HG03066 (cell line): ENCODE data around the gene ATG2B.

Experiments
- ATAC-seq: cut with Tn5 transposase; IDR thresholded peaks from one replicate; pipeline ENCODE4 v1.9.1; 2021; ENCODE audit warnings: low read depth; ENCODE audit not compliant: unreplicated experiment

The ATG2B gene

GRCh38 chr14:96310906-96311305, 52.2 kb downstream of the ATG2B start:
- no peak for ATAC-seq

DNA sequence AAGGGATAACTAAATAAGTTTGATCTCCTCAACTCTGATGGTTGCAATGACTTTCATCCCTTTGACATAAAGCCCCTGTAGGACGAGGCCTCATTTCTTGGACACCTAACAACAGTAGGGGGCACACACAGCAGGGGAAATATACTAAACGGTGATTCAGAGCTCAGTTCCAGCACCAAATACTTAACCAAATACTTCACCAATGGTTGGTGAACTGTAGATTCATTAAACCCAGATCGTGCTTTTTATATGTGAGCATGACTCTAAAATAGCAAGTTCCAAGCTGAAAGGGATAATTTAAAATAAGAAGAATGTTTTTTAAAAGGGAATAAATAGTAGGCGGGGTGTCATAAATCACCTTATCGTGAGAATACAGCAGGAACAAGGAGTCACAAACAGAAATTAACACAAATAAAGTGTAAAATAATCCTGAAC, 53.2 kb downstream of the ATG2B start:
- no peak for ATAC-seq

DNA sequence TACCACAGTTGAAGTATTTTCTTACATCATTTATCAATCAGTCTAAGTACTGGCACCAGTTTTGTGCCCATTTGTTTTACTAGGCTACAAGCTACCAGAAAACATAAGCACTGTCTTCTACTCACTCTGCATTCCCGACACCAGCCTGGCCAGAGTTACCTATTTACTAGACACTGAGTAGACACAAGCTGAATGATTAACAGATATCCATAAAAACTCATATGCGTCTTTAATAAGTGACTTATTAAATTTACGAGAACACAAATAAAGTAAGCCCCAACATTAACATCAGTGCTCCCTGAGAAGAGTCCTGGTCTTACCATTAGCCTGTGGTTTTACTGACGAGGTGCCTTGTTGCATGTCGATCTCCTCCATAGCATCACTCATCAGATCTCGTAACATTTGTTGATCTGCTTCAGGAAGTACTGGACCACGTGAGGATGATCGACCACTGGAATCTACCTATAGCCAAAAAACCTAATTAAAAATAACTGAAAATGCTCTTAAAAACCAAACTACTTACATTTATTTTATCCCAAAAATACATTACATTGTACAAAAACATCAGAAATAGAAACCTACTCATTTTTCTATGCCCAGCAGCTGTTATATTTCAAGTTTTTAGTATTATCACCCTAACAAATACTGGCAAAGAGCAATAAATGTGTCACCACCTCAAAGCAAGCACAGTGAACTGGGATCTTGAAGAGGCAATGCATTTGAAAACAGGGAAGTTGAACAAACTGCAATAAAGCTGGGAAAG, 53.8 kb downstream of the ATG2B start:
- ATAC-seq: no peak

- ATAC-seq: no peak
These were observed 55.7 kb downstream of the ATG2B start for GRCh38 chr14:96307434-96307833.

- ATAC-seq: no peak
These were observed 58.2 kb downstream of the ATG2B start for GRCh38 chr14:96304956-96305355.

DNA sequence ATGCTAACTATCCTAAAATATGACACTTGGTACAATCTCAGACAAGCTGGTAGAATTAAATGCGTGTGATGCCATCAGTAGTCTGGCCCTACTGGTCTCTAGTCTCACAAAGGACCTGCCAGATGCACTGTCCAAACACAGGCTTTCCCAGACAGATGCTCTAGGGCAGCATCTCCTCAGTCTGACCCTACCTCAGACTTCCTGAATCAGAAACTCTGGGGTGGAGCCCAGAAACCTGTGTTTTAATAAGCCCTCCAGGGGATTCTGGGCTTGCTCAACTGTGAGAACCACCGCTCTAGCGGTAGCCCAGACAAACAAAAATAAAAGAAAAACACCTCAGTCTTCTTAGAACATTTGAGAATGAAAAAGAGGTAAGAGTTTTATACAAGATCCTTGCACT, 59.2 kb downstream of the ATG2B start:
- ATAC-seq: no peak

- no peak for ATAC-seq
These were observed 63.7 kb downstream of the ATG2B start for GRCh38 chr14:96299441-96299840.

GRCh38 chr14:96297997-96298515, 65.1 kb downstream of the ATG2B start:
- ATAC-seq: no peak

DNA sequence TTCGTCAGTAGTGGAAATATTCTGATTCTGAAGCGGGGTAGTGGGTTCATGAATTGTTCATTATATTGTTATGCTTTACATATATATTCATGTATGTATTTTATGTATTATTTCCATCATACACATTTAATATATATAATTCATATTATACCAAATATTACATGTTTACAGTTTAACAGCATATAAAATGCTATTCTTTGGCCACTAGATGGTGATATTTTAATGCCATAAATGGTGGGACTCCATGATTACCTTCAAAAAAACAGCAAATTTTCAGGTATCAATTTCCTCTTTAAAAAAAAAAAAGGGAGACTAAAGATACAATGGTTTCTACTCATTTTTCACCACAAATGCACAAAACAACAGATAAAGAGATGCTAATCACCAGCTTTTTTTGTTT, 66.1 kb downstream of the ATG2B start:
- ATAC-seq: no peak

GRCh38 chr14:96294246-96294645, 68.9 kb downstream of the ATG2B start:
- ATAC-seq: no peak

- no peak for ATAC-seq
These were observed 75.3 kb downstream of the ATG2B start for GRCh38 chr14:96287856-96288255.

DNA sequence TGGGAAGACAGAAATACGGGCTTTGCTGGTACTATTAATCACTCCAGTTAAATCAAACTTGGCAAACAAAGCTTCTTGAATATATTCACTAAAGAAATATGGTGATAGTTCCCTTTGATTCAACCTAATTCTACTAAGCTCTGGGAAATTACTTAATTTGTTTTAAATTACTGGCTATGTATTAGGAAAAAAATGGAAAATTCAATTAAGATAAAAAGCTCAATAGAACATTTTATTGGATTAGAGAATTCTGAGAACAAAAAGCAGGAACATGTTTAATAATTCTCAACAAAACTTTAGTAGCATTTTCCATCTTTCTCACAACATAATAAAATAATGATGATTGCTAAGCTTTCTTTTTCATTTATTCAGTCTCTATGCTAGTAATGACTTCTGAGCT, 76.9 kb downstream of the ATG2B start:
- ATAC-seq: no peak

DNA sequence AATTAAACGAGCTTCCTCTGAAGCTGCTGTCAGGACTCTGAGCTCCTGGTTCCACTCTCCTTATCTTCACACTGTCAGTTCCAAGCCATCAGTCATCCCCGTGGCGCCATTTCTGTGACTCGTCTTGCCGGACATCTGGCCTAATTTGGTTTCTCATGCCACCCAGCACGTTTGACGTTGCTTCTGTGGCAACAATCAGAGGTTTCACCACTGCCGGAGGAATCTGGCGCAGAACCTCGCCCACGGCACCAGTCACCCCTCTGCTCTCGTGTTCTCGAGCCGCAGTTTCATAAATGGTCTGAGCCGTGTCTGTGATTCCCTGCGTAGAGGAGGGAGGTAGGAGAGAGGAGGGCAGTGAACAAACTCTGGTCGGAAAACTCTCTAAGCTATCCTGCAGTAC, 77.5 kb downstream of the ATG2B start:
- ATAC-seq: no peak

- no peak for ATAC-seq
These were observed 78.7 kb downstream of the ATG2B start for GRCh38 chr14:96284430-96284829.

DNA sequence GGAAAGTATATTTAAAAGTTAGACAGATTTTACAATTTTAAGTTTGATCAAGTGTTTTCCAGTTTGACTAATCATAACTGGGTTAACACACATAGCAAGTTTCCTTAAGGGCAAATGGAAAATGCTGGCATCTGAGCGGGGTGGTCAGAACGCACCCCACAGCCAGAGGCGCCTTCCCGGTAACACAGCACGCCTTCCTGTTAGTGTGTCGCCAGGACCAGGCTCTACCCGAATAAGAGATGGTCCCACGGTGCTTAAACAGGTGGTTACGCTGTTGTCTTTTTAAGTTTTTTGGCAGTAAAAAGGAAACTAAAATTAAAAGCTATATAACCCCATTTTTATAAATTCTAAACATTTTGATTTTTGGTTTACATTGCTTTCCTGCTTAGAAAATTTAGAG, 79.1 kb downstream of the ATG2B start:
- no peak for ATAC-seq

- ATAC-seq: no peak
These were observed 81.7 kb downstream of the ATG2B start for GRCh38 chr14:96281486-96281885.

- ATAC-seq: no peak
These were observed 83.0 kb downstream of the ATG2B start for GRCh38 chr14:96280104-96280503.

DNA sequence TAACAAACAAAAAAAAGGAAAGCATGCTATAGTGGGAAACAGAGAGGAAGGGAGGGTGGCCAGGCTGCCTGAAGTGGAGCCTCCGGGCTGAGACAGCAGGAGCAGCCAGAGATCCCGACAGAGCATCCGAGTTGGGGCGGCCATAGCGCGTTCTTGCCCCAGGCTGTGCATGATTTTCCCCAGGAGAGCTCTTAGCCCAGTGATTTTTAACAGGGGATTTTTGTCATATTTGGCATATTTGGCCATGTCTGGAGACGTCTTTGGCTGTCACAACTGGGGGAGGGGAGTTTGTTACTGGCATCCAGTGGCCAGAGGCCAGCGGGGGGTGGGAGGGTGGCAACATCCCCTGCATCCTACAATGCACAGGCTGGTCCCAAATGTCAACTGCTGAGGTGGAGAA, 83.6 kb downstream of the ATG2B start:
- ATAC-seq: no peak

DNA sequence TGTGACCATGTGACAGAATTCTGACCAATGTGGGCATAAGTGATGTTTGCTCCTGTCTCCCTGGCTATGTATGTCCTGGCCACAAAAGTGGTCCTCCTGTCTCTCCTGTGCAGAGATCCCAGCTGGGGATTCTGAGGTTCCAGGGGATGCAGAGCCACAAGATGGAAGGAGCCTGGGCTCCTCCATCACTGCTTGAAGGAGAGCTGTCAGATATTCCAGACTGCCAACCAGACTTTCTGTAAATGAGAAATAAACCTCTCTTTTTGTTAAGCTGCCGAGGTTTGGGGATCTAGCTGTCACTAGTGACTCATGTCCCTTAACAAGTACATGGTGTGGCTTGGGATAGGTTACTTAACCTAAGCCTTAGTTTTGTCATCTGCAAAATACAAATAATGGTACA, 85.3 kb downstream of the ATG2B start:
- no peak for ATAC-seq

GRCh38 chr14:96275177-96276112, 87.7 kb downstream of the ATG2B start:
- no peak for ATAC-seq

DNA sequence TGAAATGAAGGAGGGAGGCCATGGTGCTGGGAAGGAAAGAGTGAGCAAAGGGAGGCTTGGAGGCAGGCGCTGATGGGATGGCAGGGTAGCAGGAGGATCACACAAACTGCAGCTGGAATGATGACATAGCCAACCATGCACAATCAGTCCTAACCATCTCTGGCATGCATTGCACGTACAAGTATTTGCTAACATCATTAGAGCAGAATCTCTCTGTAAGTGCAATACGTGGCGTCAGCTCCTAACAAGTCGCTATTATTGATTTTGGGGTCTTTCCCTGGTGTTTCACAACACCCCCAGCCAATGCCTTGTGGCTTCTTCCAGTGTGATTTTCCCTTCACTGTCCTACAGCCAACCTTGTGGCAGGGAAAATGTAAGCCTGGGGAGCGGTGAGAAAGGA, 88.6 kb downstream of the ATG2B start:
- ATAC-seq: no peak
